HEK293T (cell line): ENCODE data around the gene DLG4.

Experiments used
- ELF4 ChIP-seq: fragments of 450-650 bp; IDR thresholded peaks from 2 replicates; pipeline ENCODE4 v1.6.1; 2017; ENCODE audit warnings: antibody characterized with exemption
- NFRKB ChIP-seq: fragments of 450-650 bp; IDR thresholded peaks from 2 replicates; pipeline ENCODE4 v1.6.1; 2016; ENCODE audit warnings: mild to moderate bottlenecking, moderate library complexity
- PKNOX1 ChIP-seq: fragments of 450-650 bp; IDR thresholded peaks from 2 replicates; pipeline ENCODE4 v1.6.1; 2016
- SP1 ChIP-seq: fragments of 450-650 bp; IDR thresholded peaks from 2 replicates; pipeline ENCODE4 v1.6.1; 2017
- SUZ12 ChIP-seq: fragments of 450-650 bp; IDR thresholded peaks from 2 replicates; pipeline ENCODE4 v1.6.1; 2016; ENCODE audit warnings: mild to moderate bottlenecking

- TF ChIP-seq ELF4 (no peak), PKNOX1 (no peak), SP1 (no peak), NFRKB (no peak), SUZ12 (no peak)
Measured at GRCh38 chr17:7137171-7137943, 82.3 kb downstream of the DLG4 start.
